Esophagus muscularis mucosa (tissue), 4 donors: ENCODE measurements around the gene CCL13. TPM values are rescaled to one million over a fixed set of nuclear protein-coding genes. Genes with fewer than 3 reads are reported as not detected.
A peak's percentile ranks its signal among the peaks of the same experiment; 100 is the strongest.

Experiments used
- DNase-seq: peaks from one replicate; pipeline ENCODE4 v3.0.0-alpha.2; 2017; ENCODE audit errors: extremely low spot score
- H3K27ac ChIP-seq, 4 donors: fragments of 200-600 bp; sonication (generic); replicated peaks in 1 of 4; 1 replicate in 3 of 4; 2 replicates in 1 of 4; pipeline ENCODE4 v1.5.1; 2016 to 2019; ENCODE audit warnings: mild to moderate bottlenecking in 1 of 4
- H3K27me3 ChIP-seq, 4 donors: fragments of 200-600 bp; sonication (generic); one replicate each; pipeline versions ENCODE4 v1.5.1 to v1.6.0; 2016 to 2019
- H3K36me3 ChIP-seq, 4 donors: fragments of 200-600 bp; sonication (generic); one replicate each; pipeline ENCODE4 v1.5.1; 2016 to 2019
- H3K4me1 ChIP-seq, 4 donors: fragments of 200-600 bp; sonication (generic); one replicate each; pipeline ENCODE4 v1.5.1; 2016 to 2019
- H3K4me3 ChIP-seq, 4 donors: fragments of 200-600 bp; sonication (generic); 1 replicate in 2 of 4; 2 replicates in 2 of 4; pipeline ENCODE4 v1.5.1; 2016 to 2019; ENCODE audit warnings: mild to moderate bottlenecking in 4 of 4, moderate library complexity in 1 of 4
- H3K9me3 ChIP-seq, 4 donors: fragments of 200-600 bp; sonication (generic); 1 replicate in 3 of 4; 2 replicates in 1 of 4; pipeline ENCODE4 v1.5.1; 2016 to 2019
- EP300 ChIP-seq: sonication (generic); formaldehyde crosslinking; IDR thresholded peaks from one replicate; pipeline ENCODE4 v1.6.1; 2017; ENCODE audit warnings: antibody characterized with exemption
- POLR2A ChIP-seq: fragments of 450-650 bp; IDR thresholded peaks from one replicate; pipeline ENCODE4 v1.6.1; 2017; ENCODE audit warnings: antibody characterized with exemption, moderate library complexity, mild to moderate bottlenecking, low read depth
- POLR2AphosphoS5 ChIP-seq, 2 donors: sonication (generic); formaldehyde crosslinking; IDR thresholded peaks; one replicate each; pipeline ENCODE4 v1.6.1; 2017; ENCODE audit warnings: antibody characterized with exemption in 2 of 2
- WGBS: methylation state at CpG from one replicate; pipeline ENCODE4 v1.1.5; 2018; 5-methylcytosine and 5-hydroxymethylcytosine counted together
- intact Hi-C: fragments of 100-400 bp; cut with DNase I; formaldehyde crosslinking; loops from one replicate; pipeline ENCODE4 v1.15.1; 2023
- total RNA-seq, 4 donors: library from RNA; depleted of rRNA; stranded (reverse); fragments of >200 nt; gene quantifications; one replicate each; pipeline versions ENCODE4 v1.1.0 to v1.2.1, GENCODE V29; 2016
- TF ChIP-seq, protein P1 (sequence below), 3 experiments: fragments of 200-600 bp in 2 of 3; fragments of 450-650 bp in 1 of 3; sonication (generic) in 2 of 3; IDR thresholded peaks; one replicate each; pipeline ENCODE4 v1.5.1; 2017 to 2019; ENCODE audit warnings: antibody characterized with exemption in 3 of 3, mild to moderate bottlenecking in 2 of 3, moderate library complexity in 1 of 3

CCL13 gene
- total RNA-seq, 4 donors from 2014 or later = 0.78 to 3.6 (median 2.0) TPM; not detected in 1

DNA sequence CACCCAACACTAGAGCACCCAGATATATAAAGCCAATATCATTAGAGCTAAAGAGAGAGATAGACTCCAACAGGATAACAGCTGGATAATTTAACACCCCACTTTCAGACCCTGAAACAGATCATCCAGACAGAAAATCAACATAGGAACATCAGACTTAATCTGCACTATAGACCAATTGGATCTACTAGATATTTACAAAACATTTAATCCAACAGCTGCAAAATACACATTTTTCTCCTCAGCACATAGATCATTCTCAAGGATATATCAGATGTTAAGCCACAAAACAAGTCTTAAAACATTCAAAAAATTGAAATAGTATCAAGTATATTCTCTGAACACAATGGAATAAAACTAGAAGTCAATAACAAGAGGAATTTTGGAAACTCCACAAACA lies 4.1 kb upstream of the CCL13 start:
- Histone ChIP-seq H3K4me1 (peaks cover 0 to 9% (median 1%) of the 10 kb centered on the region in 4 donors), H3K27ac (no peak overlapping the region), H3K9me3 (peaks cover 0 to 9% (median 2%) of the 10 kb centered on the region in 4 donors), H3K4me3 (no peak overlapping the region), H3K36me3 (no peaks in the 10 kb centered on the region), H3K27me3 (no peaks in the 10 kb centered on the region)
- intact Hi-C loops = no loop called here
- no peak for DNase-seq
- TF ChIP-seq POLR2A (no peak), POLR2AphosphoS5 (IDR thresholded peaks at IDR 0.05) (no peak), EP300 (no peak)
- TF ChIP-seq, protein P1, sequence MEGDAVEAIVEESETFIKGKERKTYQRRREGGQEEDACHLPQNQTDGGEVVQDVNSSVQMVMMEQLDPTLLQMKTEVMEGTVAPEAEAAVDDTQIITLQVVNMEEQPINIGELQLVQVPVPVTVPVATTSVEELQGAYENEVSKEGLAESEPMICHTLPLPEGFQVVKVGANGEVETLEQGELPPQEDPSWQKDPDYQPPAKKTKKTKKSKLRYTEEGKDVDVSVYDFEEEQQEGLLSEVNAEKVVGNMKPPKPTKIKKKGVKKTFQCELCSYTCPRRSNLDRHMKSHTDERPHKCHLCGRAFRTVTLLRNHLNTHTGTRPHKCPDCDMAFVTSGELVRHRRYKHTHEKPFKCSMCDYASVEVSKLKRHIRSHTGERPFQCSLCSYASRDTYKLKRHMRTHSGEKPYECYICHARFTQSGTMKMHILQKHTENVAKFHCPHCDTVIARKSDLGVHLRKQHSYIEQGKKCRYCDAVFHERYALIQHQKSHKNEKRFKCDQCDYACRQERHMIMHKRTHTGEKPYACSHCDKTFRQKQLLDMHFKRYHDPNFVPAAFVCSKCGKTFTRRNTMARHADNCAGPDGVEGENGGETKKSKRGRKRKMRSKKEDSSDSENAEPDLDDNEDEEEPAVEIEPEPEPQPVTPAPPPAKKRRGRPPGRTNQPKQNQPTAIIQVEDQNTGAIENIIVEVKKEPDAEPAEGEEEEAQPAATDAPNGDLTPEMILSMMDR (IDR thresholded peaks at IDR 0.05) = no peak

DNA sequence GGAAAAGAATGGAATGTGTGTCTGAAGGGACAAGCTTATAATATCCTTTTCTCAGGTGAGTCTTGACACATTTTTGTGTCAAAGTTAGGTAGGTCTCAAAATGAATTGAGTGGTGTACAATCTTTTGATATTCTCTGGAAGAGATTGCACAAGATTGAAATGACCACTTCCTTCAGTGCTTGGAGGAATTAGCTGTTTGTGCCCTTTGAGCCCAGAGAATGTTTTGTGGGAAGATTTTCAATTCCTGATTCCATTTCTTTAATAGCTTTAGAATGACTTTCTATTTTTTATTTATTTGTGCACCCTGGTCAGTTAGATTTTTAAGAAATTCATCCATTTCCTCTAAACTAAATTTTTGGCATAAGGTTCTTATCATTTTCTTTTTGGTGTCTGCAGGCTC lies 1.6 kb upstream of the CCL13 start:
- no peak for DNase-seq
- peaks cover 0 to 9% (median 2%) of the 10 kb centered on the region in 4 donors for H3K9me3 ChIP-seq
- no peak overlapping the region for H3K4me3 ChIP-seq
- intact Hi-C loops = no loop called here
- no peak overlapping the region for H3K27ac ChIP-seq
- H3K27me3 ChIP-seq = no peaks in the 10 kb centered on the region
- peaks cover 0 to 9% (median 1%) of the 10 kb centered on the region in 4 donors for H3K4me1 ChIP-seq
- H3K36me3 ChIP-seq = no peaks in the 10 kb centered on the region
- TF ChIP-seq POLR2A (no peak), POLR2AphosphoS5 (IDR thresholded peaks at IDR 0.05) (no peak), EP300 (no peak)
- TF ChIP-seq, protein P1 (IDR thresholded peaks at IDR 0.05) = no peak

GRCh38 chr17:34357398-34357797 lies 1.1 kb downstream of the CCL13 start:
- peaks cover 0 to 7% (median 0%) of the 10 kb centered on the region in 4 donors for H3K27me3 ChIP-seq
- H3K4me1 ChIP-seq = peaks cover 0 to 17% (median 3%) of the 10 kb centered on the region in 4 donors
- no peaks in the 10 kb centered on the region for H3K36me3 ChIP-seq
- DNase-seq = peak; percentile 68
- H3K9me3 ChIP-seq = peaks cover 0 to 9% (median 2%) of the 10 kb centered on the region in 4 donors
- intact Hi-C loops = no loop called here
- H3K4me3 ChIP-seq = no peak overlapping the region
- H3K27ac ChIP-seq = no peak overlapping the region
- TF ChIP-seq, protein P1 (IDR thresholded peaks at IDR 0.05) = no peak
- TF ChIP-seq EP300 (no peak), POLR2A (no peak), POLR2AphosphoS5 (IDR thresholded peaks at IDR 0.05) (no peak)
- WGBS = 69% methylated on average over 2 of the region's 2 CpGs

- intact Hi-C loops = no loop called here
- Histone ChIP-seq H3K36me3 (no peaks in the 10 kb centered on the region), H3K4me3 (no peak overlapping the region), H3K4me1 (peaks cover 0 to 17% (median 3%) of the 10 kb centered on the region in 4 donors), H3K27me3 (peaks cover 0 to 17% (median 0%) of the 10 kb centered on the region in 4 donors), H3K27ac (no peak overlapping the region), H3K9me3 (peaks cover 0 to 9% (median 1%) of the 10 kb centered on the region in 4 donors)
- peak; percentile 90 for DNase-seq
- TF ChIP-seq, protein P1 (IDR thresholded peaks at IDR 0.05) = no peak
- TF ChIP-seq POLR2A (no peak), EP300 (no peak), POLR2AphosphoS5 (IDR thresholded peaks at IDR 0.05) (no peak)
- WGBS = 91% methylated on average over 3 of the region's 3 CpGs
These were observed 2.4 kb downstream of the CCL13 start for GRCh38 chr17:34358631-34359030.
